GM19025 (cell line): Measurements from ENCODE around the gene DLGAP4.
"Not testable (repeated sequence)": the region's sequence is repeated elsewhere in the genome, so short reads cannot be mapped to it uniquely, and the experiment has no call there.

Experiments used
- ATAC-seq: cut with Tn5 transposase; IDR thresholded peaks from one replicate; pipeline ENCODE4 v1.9.1; 2021; ENCODE audit warnings: mild to moderate bottlenecking, low read depth, moderate library complexity; ENCODE audit not compliant: unreplicated experiment

Gene DLGAP4

GRCh38 chr20:36487069-36487468 lies 180.9 kb downstream of the DLGAP4 start:
- no peak for ATAC-seq

- ATAC-seq: no peak
Observed at GRCh38 chr20:36490191-36490590, 184.1 kb downstream of the DLGAP4 start.

- no peak for ATAC-seq
Observed at GRCh38 chr20:36491901-36492617, 185.9 kb downstream of the DLGAP4 start.

GRCh38 chr20:36493051-36493800 lies 187.1 kb downstream of the DLGAP4 start:
- ATAC-seq: no peak

- no peak for ATAC-seq
Observed at GRCh38 chr20:36493801-36494114, 187.6 kb downstream of the DLGAP4 start.

GRCh38 chr20:36496707-36497669 lies 190.8 kb downstream of the DLGAP4 start:
- no peak for ATAC-seq

- ATAC-seq: no peak
Observed at GRCh38 chr20:36497856-36498255, 191.7 kb downstream of the DLGAP4 start.

GRCh38 chr20:36498386-36499179 lies 192.4 kb downstream of the DLGAP4 start:
- ATAC-seq: no peak

- ATAC-seq: no peak
Observed at GRCh38 chr20:36499211-36499610, 193.1 kb downstream of the DLGAP4 start.

- ATAC-seq: no peak
Observed at GRCh38 chr20:36499723-36500501, 193.8 kb downstream of the DLGAP4 start.

- no peak for ATAC-seq
Observed at GRCh38 chr20:36501367-36502006, 195.3 kb downstream of the DLGAP4 start.

- ATAC-seq: no peak
Observed at GRCh38 chr20:36504295-36504694, 198.2 kb downstream of the DLGAP4 start.

- no peak for ATAC-seq
Observed at GRCh38 chr20:36506253-36506652, 200.1 kb downstream of the DLGAP4 start.

- no peak for ATAC-seq
Observed at GRCh38 chr20:36507746-36508145, 201.6 kb downstream of the DLGAP4 start.

- no peak for ATAC-seq
Observed at GRCh38 chr20:36519012-36519719, 213.0 kb downstream of the DLGAP4 start.

- no peak for ATAC-seq
Observed at GRCh38 chr20:36519944-36520343, 213.8 kb downstream of the DLGAP4 start.

- no peak for ATAC-seq
Observed at GRCh38 chr20:36521526-36521925, 215.4 kb downstream of the DLGAP4 start.

- not testable (repeated sequence) for ATAC-seq
Observed at GRCh38 chr20:36522412-36522811, 216.3 kb downstream of the DLGAP4 start.
